Posterior cingulate gyrus (tissue), 11 donors: Measurements from ENCODE around the gene COL24A1.

Experiments
- DNase-seq, 10 donors: peaks; one replicate each; pipeline versions ENCODE4 v3.0.0 to v3.0.0-alpha.2; 2020 to 2021; ENCODE audit warnings: mixed read lengths in 3 of 10
- intact Hi-C: fragments of 100-400 bp; cut with DNase I; formaldehyde crosslinking; loops from one replicate; pipeline ENCODE4 v1.15.1; 2023

COL24A1 gene

DNA sequence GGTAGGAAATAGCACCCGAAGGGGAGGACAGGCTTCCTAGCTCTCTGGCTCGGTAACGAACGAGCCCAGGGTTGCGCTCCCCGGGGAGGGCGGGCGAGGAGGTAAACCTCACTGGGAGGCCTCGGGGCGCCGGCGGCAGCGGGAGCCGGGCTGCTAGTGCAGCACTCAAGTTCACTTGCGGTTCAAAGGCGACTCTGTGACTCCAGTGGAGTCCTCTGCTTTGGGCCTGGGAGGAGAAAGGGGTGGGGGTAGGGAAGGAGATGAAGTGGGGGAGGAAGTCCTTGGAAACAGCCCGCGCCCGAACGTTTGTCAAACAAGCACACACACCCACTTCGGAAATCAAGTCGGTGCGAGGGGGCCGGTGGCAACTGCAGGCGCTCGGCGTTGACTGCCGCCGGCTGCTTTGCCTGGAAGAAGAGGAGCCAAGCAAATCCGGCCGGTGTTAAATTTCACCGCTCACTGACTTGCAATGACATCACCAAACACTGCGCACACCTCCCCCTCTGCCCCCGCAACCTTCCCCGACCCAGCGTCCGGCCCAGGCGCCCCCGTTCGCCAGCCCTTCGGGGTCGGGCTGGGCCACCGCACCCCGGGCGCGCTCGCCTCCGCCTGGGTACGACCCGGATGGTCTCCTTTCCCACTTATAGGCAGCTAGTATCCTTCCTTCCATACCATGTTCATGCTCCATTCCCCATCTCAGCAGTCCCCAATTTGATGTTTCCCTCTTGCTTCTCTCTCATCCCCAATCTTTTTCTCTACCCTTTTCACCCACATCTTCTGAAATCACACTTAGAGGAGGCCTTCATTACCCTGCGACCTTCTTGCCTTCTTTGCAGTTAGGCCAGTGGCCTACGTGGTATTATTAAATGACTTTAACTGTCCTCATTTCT lies at the start of gene COL24A1:
COL24A1 (minus strand) TSS at position 207 of the 890 bp plus-strand sequence. CDS start 376 bp downstream, outside the sequence.
- intact Hi-C loops = no loop called here
- DNase-seq = peak in 8 of 10 donors; percentile 16 to 91 (median 50)

DNA sequence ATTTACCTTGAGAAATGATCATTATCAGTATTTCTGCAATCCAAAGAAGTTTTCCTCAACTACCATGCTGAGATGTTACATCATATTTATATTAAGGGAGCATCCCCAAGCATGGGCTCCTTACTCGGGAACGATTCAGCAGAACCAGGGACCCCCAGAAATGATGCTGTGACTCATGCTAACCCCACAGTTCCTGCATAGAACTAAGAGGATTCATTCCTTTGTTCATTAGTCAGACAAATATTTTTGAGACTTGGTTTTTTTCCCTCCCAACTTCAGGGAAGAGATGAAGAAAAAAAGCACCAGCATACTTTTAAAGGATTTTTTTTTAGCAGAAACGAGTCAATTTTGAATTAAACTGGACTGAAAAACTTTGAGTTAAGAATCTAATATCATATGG lies 49.2 kb upstream of the COL24A1 start:
- intact Hi-C loops = no loop called here
- DNase-seq = no peak

DNA sequence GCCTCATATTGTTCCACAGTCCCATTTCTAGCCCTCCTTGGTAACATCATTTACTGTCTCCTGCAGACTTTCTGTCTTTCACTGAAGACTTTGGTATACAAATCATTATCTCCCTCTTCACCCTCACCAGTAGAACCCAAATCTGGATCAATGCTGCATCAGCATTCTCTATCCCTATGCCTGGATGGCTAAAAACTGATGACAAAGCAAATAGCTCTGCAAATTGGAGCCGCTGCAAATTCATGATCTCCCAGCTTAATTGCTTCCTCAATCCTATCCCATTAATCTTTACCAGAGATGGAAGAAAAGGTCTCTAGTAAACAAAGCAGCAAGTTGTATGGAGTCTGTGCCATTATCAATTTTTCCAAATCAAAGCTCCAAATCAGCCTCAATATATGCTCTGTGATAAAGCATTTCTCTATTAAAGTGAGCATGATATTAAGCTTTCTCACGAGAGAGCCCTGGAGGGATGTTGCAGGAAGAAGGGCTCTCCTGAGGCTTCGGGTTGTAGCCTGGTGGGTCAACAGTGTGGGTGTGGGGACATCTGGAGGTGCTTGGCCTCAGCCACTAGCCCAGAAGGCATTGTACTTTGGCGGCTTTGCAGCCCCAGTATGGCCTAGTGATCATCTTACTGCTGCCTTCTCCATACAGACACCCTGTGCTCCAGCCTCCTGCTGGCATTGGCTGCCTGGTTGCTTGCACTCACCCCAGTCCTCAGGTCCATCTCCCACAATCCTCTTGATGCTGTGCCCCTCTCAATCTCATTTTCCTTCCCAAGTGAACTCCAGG lies 46.2 kb upstream of the COL24A1 start:
- intact Hi-C loops = no loop called here
- DNase-seq = no peak

DNA sequence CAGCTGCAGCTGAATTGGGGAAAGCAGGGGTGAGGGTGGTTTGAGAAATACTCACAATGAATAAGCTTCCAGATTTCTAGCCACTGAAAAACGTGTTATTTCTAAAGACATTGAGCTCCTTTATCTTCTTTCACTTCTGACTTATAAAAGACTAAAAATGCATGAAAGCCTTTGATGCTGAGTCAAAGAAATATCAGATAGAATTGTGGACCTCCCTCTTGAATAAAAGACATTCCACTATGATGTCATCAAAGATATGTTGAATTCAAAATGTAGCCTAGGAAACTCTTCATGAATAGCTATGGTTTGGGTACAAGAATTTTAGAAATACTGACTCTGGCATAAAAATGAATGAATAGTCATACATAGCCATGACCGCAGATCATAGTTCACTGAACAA lies 44.7 kb upstream of the COL24A1 start:
- no peak for DNase-seq
- intact Hi-C loops = no loop called here

DNA sequence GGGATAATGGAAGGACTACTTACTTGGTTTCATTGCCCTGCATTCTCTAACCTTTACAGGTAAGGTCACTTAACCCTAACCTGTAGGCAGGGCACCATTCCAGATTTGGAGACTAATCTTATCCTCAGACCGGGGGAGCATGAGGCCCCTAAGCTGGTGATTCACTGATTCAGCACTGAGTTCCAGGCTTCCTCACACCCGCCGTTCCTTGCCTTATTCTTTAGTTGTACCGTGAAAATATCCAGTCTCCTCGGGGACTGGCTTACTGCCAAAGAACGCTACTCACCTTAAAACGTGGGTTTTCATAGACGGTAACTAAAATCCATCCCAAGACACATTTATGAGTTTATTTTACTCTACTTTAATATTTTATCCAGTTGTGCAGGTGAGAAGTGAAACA lies 44.3 kb upstream of the COL24A1 start:
- DNase-seq = no peak
- intact Hi-C loops = no loop called here

DNA sequence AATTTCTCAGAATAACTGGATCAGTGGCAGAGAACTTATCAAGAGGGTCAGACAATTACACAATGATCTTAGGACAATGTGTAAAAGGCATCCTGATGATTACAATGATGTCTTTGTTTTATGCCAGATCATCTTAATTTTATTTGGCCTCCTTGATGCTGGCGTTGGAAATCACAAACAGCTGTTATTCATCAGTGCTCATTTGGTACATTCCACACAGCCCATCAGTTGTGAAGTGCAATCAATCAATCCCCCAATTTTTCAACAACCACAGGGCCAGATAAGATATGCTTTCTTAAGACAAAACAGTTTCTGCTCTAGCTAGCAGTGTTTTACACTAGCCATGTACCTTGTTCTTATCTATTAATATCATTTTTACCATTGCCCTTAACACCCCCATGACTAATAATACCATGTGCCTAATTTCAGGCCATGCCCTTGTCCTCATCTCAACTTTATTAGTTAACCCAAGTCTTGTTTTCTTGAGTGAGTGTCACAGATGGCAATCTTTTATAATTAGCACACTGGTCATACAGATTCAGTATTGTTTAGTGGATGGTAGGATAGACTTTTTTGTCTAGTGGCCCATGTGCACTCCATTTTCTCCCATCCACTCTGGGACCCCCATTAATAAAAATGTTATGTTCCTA lies 40.8 kb upstream of the COL24A1 start:
- intact Hi-C loops = no loop called here
- DNase-seq = no peak

DNA sequence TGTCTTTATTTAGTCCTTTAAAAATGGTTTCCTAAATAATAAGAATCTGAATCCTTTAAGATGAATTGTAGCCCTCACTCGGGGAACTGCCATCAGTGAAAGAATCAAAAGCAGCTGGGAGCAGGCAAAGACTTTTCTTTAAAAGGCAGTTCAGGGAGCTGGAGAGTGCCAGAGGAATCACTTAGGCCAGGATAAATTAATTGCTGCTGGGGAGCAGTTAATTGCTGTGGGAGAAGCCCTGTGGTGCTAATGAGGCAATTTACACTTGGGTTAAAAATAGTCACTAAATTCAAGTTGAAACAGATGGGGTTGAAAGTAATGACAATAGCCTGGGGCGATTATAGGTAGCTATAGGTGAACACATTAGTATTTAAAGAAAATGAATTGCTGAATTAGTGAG lies 38.7 kb upstream of the COL24A1 start:
- intact Hi-C loops = no loop called here
- no peak for DNase-seq

DNA sequence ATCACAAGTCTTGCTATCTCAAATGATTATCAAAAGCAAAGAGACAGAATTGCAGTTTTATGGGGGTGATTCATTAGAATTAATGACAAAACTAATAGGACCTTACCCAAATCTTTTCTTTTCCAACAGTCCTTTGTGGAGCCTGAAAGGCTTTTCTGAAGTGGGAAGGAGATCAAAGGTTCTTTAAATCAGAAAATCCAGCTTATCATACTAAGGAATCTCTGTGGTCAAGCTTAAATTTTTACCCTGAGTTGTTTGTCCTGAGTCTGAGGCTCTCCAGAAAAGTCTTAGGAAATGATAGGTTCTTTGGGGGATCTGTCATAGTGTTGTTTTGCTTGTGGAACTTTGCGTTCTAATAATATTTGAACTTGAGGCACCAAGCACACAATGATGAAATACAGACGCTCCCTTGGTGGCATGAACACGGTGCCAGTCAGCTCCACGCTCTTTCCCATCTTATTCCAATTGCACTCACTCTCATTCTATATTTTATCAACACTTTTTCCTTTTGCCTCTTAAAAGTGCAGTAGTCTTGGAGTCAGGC lies 38.0 kb upstream of the COL24A1 start:
- no peak for DNase-seq
- intact Hi-C loops = no loop called here

DNA sequence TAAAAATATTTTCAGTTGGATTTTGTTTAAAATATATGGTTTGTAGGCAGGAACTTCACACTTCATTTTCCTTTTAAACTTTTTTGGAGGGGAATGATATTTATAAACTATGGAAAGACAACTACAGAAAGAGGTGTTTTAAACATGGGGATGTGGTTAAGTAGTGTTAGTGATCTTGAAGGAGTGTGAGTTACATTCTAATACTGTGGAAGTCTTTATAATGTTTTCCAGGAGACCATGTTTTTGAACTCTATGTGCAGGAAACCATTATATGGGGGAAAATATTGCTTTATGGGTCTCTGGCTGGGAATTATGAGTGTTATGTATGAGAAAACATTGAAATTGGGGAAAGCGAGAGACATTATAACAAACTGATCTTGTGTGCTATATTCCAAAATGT lies 35.8 kb upstream of the COL24A1 start:
- intact Hi-C loops = no loop called here
- no peak for DNase-seq

DNA sequence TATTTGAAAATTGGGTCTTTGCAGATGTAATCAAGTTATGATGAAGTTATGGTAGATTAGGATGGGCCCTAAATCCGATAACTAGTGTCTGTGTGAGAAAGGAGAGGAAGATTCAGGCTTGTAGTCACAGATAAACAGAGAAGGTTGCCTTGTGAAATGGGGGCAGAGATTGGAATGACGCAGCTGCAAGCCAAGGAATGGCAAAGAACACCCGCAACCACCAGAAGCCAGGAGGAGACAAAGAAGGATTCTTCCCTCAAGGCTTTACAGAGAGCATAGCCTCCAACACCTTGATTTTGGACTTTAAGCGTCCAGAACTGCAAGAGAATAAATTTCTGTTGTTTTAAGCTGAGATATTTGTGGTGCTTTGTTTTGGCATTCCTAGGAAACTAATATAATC lies 35.4 kb upstream of the COL24A1 start:
- no peak for DNase-seq
- intact Hi-C loops = no loop called here

DNA sequence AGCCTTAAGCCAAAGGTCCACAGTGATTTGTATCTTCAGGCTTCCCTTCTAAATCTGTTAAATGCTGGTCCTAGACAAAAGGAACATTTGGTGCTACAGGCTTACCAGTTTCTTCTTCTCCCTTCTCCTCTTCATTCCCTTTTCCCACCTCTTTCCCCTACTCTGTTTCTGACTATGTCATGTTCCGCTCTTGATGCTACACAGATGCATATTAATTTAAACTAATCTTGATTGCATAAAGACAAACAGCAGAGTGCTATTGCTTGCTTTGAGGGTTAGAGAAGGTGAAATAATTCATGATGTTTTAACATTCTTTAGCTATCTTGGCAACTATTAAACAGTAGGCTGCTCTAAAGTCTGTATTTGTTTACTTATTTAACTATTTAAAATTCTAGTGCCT lies 34.3 kb upstream of the COL24A1 start:
- no peak for DNase-seq
- intact Hi-C loops = no loop called here

DNA sequence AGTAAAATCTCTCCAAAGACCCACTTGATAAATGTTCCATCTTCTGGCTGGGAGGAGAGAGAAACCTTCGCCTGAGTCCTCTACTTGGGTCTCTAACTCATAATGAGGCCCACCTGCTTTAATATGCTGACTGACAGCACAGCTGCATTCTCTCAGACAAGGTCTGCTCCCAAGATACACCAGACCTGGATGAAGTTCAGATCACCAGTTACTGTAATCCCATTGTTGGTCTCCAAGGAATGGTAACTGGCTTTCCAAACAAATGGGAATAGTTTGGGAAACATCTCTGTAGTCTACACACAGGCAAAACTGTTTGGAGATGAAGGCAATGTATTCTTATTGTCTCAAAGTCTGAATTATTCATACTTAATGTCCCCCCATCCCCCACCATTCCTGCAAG lies 27.9 kb upstream of the COL24A1 start:
- intact Hi-C loops = no loop called here
- DNase-seq = no peak

DNA sequence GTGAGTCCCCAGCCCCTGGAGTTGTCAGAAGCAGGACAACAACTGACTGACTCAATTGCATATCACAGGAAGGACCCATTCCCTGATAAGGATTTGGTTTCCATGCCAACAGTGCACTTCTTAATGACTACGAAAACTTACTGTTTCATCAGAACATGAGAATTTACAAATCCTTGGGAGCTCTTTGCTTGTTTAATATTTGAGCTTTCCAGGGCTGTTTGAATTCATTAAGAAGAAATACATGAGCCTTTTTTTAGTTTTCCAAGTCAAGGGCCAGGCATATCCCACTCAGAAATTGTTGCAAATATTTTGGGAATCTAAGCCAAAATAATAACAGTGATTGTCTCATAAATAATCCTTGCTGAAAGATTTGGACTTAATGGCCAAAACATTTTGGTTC lies 27.2 kb upstream of the COL24A1 start:
- DNase-seq = no peak
- intact Hi-C loops = no loop called here

DNA sequence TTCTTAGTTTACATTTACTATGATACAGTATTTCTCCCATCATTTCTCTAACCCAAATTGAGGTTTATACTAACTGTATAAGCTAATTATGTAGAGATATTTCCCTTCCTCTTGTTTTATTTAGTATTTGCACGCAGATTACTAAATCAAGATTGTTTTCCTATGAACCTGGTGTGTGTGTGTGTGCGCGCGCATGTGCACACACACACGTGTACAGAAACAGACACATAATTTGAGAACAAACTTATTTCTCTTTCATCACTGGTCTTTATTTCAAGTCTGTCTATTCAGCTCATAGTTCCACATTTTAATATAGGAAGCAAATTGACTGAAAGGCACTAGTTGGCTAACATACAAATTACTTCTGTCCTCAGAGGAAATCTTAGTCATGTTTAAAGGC lies 19.7 kb upstream of the COL24A1 start:
- intact Hi-C loops = no loop called here

DNA sequence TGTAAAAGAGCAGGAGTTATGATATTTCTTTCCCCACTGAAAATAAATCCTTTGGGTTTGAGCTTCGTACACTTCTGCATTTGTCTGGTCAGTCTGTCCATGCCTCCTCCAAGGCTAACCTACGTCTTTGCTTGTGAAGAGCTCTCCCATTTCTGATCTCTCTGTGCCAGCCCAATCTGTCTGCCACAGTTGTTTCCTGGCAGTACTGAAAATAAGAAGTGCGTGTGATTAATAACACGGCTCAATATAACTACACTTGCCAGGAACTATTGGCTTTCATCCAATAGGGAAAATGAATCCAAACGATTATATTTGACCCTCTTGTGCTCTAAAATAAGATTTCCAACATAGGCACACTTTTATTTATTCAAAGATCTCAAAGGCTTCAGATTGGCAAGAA lies 19.2 kb upstream of the COL24A1 start:
- DNase-seq = no peak
- intact Hi-C loops = no loop called here

More for the DNA sequence above, 19.7 kb upstream of the COL24A1 start:
- no peak for DNase-seq

DNA sequence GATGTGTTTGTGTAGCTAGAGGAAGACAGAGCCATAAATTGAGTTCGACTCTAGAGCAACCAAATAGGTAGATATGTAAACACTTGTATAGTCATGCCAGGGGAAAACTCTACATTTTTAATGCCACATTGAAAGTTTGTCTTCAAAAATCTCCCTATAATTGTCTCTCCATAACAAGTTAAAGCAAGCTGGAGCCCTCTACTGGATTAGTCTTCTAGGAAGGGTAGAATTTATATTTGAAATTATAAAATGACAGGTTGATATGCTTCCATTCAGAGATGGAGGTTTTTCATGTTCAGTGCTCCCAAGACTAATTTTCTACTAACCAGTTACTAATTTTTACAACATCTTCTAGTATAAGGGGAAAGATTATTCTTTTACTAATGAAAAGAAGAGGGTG lies 13.1 kb upstream of the COL24A1 start:
- intact Hi-C loops = no loop called here
- no peak for DNase-seq

DNA sequence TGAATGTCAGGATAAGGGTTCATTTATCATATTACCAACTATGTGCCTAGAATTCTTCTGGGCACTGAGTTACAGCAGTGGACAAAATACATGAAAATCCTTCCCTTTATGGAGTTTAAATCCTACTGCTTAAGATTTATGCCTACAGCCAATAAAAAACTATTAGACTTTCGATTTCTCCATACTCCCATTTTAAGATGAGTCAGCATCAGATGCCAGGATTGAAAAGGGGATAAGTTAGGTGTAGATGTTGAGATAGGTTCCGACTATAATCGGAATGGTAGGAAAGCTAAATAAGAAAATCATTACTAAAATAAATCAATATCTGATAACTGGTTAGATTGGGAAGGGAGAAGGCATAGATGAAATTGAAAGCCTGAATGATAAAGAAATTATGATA lies 3.2 kb upstream of the COL24A1 start:
- intact Hi-C loops = no loop called here
- DNase-seq = no peak

DNA sequence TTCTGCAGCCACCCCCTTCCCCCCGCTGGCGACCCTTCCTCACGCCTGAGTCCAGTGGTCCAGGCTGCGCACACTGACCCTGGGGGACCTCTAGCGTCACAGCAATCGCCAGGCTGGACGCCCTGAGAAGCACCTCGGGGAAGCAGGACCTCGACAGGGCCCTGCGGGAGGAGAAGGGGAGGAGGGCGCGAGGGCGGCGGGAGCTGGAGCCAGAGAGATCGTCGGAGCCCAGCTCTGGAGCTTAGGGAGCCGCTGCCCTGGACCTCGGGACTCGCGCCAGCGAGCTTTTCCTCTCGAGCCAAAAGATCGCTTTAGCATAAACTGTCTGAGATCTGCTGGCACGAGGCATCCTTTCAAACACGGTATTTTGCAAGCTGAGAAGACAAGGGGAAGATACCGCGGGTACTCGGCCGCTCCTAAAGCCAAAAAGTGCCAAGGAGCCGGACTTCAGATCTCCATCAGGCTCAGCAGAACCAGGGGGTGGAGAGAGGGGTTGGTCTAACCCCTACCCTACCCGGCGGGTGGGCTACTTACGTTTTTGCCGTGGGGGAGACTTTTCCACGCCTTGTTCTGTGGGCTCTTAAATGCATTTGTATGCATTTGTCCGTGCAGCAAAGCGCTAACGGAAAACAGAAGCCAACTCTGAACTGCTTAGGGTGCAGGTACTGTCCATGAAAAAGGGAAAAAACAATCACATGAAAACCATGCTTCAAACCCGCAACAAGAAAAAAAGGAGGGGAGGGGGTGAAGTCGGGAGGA lies 586 bp downstream of the COL24A1 start:
- intact Hi-C loops = no loop called here
- DNase-seq = peak in 6 of 10 donors; percentile 3 to 76 (median 38)

DNA sequence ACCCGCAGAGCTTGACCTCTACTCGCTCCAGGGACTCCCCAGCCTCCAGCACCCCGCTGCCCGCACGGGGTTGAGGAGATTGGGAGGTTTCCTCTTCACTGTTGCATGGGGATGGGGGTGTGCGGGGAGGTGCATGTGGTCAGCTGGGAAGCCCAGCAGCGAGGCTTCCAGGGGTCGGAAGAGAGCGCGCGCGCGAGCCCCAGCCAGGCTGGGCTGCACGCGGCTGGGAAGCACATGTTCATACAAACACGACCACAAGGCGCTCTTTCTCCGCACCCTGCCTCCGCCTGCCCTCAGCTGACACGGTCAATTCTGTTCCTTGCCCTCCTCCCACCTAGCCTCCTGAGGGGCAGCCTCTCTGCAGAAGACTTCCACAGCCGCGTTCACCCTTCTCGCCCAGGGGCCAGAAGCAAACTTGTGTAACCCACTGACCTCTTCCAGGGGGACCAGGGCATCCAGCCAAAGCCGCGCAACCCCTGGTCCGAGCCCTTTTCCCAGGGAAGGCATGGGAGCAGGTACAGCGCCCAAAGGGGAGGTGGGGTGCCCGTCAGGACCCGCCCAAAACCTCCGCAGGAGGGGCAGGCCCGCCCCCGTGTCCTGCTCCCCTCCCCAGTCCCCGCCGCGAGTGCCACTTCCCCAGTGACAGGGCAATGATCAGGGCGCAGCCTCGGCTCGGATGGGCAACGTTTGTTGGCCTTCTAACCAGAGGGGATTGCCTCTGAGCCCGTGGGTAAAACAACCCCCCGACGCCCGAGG lies 1.3 kb downstream of the COL24A1 start:
- DNase-seq = peak in 5 of 10 donors; percentile 2 to 83 (median 62)
- intact Hi-C loops = no loop called here
